HG03025 (cell line): ENCODE measurements around the gene FAM53C.
"Not testable (repeated sequence)": the region's sequence is repeated elsewhere in the genome, so short reads cannot be mapped to it uniquely, and the experiment has no call there.

Experiments
- ATAC-seq: cut with Tn5 transposase; IDR thresholded peaks from one replicate; pipeline ENCODE4 v1.9.1; 2021; ENCODE audit warnings: mild to moderate bottlenecking, moderate library complexity; ENCODE audit not compliant: unreplicated experiment, low FRiP score

FAM53C gene

DNA sequence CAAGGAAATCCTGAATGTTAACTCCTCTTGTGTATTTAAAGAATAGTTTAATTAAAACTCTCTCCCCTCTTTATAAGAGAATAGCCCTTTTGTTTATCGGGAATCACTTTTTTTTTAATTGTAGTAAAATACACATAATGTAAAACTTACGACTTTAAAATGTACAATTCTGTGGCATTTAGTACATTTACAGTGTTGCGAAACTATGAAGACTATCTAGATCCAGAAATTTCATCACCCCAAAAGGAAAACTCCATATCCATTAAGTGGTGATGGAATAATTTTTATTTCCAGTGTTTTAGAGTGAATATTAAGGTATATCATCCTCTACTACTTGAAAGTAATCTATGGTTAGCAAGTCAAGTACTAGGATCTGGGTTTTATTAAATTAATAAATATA, 51.3 kb downstream of the FAM53C start:
- ATAC-seq = no peak

DNA sequence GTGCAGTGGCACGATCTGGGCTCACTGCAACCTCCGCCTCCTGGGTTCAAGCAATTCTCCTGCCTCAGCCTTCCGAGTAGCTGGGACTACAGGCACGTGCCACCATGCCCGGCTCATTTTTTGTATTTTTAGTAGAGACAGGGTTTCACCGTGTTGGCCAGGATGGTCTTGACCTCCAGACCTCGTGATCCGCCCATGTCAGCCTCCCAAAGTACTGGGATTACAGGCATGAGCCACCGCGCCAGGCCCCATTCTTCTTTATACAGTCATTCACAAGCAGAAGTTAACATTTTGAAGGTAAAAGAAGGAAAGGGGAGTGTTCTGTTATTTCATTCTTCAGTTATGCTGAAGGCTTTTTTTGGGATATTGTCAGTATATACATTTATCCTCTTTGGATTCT, 51.8 kb downstream of the FAM53C start:
- ATAC-seq = not testable (repeated sequence)

DNA sequence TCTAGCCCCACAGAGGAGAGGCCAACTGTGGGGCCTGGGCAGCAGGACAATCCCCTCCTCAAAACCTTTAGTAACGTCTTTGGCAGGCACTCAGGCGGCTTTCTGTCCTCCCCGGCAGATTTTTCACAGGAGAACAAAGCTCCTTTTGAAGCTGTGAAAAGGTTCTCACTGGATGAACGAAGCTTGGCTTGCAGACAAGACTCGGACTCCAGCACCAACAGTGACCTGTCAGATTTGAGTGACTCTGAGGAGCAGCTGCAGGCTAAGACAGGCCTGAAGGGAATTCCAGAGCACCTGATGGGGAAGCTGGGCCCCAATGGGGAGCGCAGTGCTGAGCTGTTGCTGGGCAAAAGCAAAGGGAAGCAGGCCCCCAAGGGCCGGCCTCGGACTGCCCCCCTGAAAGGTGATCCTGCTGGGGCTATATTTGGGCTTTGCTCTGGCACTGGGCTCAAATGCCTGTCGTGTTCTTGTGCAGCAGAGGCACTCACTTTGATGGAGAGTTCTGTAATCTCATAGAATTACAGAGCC, 53.9 kb downstream of the FAM53C start:
- no peak for ATAC-seq
